ENCODE data around the gene CYP8B1.
"Not testable (repeated sequence)": the region's sequence is repeated elsewhere in the genome, so short reads cannot be mapped to it uniquely, and the experiment has no call there.

CYP8B1 gene

GRCh38 chr3:42884324-42884723, 8.6 kb upstream of the CYP8B1 start:
- no peak for DNase-seq

GRCh38 chr3:42883251-42883930, 7.7 kb upstream of the CYP8B1 start:
- not testable (repeated sequence) for DNase-seq

GRCh38 chr3:42880601-42881451, 5.1 kb upstream of the CYP8B1 start:
- peak; percentile 89 for DNase-seq

- no peak for DNase-seq
These were observed 4.5 kb upstream of the CYP8B1 start for GRCh38 chr3:42880183-42880582.

GRCh38 chr3:42877881-42878280, 2.2 kb upstream of the CYP8B1 start:
- no peak for DNase-seq

- DNase-seq: no peak
These were observed 1.5 kb upstream of the CYP8B1 start for GRCh38 chr3:42876940-42877720.

- DNase-seq: no peak
These were observed 722 bp upstream of the CYP8B1 start for GRCh38 chr3:42876401-42876800.

- DNase-seq: no peak
These were observed 930 bp downstream of the CYP8B1 start for GRCh38 chr3:42874749-42875148.

GRCh38 chr3:42873221-42873982, 2.3 kb downstream of the CYP8B1 start:
- no peak for DNase-seq

- no peak for DNase-seq
These were observed 3.0 kb downstream of the CYP8B1 start for GRCh38 chr3:42872718-42873117.

GRCh38 chr3:42871592-42872196, 4.0 kb downstream of the CYP8B1 start:
- DNase-seq: no peak

- DNase-seq: no peak
These were observed 6.8 kb downstream of the CYP8B1 start for GRCh38 chr3:42868841-42869240.

GRCh38 chr3:42867138-42867537, 8.5 kb downstream of the CYP8B1 start:
- DNase-seq: no peak

- DNase-seq: no peak
These were observed 10.4 kb downstream of the CYP8B1 start for GRCh38 chr3:42865256-42865655.

- no peak for DNase-seq
These were observed 11.2 kb downstream of the CYP8B1 start for GRCh38 chr3:42864321-42864950.

GRCh38 chr3:42856544-42856943, 19.1 kb downstream of the CYP8B1 start:
- DNase-seq: no peak

- no peak for DNase-seq
These were observed 19.9 kb downstream of the CYP8B1 start for GRCh38 chr3:42855547-42856380.

- no peak for DNase-seq
These were observed 20.5 kb downstream of the CYP8B1 start for GRCh38 chr3:42855219-42855546.

- peak; percentile 71 for DNase-seq
These were observed 21.9 kb downstream of the CYP8B1 start for GRCh38 chr3:42853739-42854302.

- no peak for DNase-seq
These were observed 22.6 kb downstream of the CYP8B1 start for GRCh38 chr3:42853056-42853455.

GRCh38 chr3:42852441-42852840, 23.2 kb downstream of the CYP8B1 start:
- no peak for DNase-seq

All from NCI-H69 (cell line).